ENCODE measurements around the gene GRID1.

GRID1 gene

DNA sequence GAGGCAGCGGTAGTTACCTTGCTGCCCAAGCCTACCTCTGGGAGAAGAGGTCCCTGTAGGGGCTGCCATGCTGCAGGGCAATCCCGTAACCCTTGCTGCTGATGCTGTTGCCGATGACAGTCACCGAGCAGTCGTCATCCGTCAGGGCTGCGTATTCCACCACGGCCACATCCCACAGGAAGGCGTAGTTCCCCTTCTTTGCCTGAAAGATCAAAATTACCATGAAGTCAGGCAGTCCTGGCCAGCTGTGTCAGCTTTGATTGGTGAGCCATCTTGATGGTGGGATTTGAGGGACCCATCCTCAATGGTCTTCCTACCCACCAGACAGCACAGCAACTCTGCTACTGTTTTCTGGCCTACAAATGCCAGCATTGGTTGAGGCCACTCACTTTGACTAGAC, 746.8 kb downstream of the GRID1 start:
- no peak for DNase-seq

DNA sequence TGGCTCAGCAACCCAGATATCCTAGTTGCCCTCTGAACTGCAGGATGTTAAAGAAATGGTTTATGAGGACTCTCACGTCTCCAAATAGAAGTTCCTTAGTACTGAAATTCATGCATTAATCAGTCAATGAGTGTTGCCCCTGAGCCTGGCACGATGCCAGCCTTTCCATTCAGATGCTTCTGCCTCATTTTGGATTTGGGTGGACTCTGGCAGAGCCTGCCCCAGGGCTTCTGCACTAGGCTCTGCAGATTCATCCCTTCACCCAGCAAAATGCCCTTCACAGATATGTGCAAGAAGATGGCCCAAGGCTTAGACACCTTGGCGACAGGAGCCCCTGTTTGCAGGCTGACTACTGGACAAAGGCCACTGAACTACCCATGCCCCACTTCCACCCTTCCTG, 747.8 kb downstream of the GRID1 start:
- DNase-seq, result no peak

DNA sequence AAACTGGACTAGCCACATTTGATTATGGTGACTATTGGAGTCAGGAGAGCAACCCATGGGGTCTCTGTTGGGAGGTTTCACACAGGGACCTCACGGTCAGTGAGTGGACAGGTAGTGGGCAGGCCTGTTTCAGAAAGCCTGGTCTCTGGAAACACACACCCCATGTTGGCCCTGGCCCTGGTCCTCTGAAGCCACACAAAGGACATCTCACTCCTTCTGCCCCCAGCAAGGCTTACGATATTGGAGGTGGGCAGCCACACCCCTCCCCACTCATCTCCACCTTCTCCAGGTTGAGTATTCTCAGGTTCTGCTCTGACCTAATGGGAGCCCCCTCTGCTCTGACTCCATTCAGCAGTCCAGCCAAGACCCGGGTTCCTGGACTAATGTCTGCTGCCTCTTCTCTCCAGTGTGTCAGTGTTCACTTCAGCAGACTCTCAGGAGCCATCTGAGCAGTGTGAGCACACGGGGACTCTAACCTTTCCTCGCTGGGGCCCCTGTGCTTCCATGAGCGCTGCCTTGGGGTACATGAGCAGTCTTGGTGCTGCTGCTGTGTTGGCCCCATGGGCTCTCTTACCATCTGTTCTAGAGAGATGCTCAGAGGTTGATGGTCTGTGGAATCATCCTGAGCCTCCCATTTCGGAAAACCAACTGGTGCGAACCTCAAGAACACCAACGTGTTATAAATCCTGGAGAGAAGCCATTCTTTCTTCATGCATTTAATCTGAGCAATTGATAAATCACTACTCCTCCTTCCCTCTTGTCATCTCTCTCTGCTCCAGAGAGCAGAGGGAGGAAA, 748.6 kb downstream of the GRID1 start:
- no peak for DNase-seq

DNA sequence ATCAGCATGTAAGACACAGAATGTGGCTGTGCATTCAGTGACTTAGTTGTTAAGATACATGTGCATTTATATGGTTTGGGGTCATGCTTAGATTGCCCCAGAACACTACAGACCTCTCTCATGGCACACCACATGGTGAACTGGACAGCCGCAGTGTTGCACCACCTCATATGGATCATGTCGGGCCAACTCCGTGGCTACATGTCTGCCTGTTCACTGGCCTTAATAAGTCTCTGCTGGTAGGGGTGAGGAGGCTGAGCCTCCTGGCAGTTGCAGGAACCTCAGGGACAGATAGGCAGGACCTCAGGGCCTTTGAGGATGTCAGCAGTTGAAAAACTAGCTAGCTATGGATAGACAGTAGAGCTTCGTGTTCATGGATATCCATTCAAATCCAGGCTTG, 751.0 kb downstream of the GRID1 start:
- no peak for DNase-seq

DNA sequence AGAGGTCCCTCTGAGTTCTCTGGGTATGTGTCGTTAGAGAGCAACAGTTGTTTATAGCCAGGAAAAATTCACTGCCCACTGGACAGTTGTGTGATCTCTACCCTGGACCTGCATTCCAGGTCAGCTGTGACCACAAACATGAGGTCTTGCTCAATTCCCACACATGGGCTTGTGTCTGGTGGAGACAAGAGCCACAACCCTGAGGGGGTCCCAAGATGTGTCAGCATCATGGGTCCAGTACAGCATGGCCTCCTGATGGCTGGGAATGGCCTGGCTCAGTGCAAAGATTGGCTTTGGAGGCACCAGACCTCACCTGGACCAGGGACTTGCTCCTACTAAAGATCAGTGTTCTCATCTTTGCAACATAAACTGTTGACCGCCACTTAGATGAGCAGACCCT, 751.6 kb downstream of the GRID1 start:
- no peak for DNase-seq

DNA sequence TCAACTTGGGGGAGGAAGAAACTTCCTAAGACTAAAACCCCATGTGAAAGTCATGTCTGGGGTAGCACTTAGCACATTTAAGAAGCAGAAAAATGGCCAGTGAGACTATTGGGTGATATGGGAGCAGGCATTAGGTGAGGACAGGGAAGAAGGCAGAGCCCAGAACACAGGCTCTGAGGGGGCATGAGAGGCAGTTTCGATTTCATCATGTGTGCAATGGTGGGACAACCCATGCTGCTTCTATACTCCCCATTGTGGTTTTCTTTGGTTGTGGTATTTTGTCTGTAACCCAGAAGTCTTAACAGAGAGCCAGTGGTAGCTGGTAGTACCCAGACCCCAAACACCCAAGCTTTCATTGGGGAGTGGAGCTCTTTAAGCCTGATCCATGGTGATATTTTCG, 752.0 kb downstream of the GRID1 start:
- DNase-seq, result no peak

DNA sequence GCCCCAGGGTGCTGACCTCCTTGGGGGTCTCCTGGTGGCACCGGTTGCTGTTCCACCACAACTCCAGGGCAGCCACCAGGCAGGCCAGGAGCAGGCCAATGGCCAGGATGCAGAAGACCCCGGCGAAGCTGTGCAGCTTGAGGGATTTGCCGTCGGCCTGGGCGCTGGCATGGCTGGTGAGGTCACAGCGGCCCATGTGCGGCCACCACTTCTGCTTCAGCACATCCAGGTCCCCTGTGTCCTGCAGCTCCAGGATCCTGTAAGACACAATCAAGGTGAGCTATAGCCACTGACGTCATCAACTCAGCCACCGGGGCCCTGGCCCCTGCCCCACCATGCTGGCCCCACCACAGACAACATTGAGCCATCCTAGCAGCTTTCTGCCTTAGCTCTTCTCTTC, 753.2 kb downstream of the GRID1 start:
- DNase-seq, result no peak

DNA sequence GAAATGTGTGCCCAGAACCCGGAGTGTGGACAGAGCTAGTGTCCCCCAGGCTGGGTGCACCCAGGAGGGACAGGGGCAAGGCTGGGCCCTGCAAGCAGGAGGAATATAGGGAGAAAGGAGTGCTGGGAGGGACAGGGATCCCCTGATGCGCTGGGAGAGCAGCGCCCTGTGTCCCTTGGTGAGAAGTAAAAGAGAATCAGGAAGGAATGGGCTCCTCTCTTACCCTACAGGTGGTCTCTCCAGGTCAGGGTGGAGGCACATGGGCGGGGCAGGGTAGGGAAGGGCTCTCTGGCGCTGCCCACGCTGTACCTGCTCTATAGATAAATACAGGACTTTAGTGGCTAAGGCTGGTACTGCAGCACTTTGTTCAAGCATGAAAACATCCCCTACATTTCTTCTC, 753.8 kb downstream of the GRID1 start:
- DNase-seq, result peak in 1 of 2 donors; percentile 13

DNA sequence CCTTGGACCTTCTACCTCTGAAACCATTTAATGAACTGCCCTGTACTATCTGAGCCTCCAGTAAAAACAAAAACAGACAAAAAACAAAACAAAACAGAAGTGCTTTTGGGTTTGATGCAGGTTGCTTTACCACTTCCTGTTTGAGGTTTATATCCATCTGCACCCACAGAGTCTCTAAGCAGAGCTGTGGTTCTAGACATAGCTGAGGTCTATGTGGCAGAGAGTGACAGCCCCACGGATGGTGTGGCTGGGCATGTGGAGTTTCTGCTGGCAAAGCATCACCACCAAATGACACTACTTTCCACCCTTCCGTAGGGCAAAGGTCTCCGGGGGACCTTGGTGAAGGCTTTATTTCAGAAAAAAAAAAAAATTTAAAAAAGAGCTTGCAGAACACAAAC, 754.2 kb downstream of the GRID1 start:
- peak in 1 of 2 donors; percentile 11 for DNase-seq

DNA sequence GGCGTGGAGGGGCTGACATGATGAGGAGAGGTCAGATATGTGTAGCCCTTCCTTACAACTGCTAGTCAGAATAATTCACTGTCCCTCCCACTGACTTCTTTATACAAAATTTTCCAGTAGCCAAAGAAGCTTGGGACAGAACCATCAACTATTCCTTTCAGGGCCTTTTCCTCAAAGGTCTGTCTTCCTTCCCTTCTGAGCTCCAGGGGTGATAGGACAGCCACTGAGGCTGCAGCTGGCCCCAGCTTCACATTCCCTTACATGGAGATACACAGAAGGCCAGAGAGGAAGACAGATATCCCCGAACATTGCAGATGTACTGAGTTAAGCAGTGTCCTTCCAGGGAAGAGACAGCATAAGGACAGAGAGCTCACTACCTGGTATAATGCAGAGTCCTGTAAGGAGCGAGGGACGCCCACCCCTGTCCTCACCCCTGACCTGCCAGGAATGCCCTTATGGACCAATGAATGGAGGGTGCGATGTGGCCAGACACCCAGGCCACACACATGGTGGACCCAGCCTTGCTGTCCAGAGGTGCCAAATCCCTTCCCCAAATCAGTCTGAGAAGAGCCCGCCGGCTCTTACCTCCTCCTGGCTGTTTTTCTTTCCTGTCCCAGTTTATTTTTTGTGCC, 754.7 kb downstream of the GRID1 start:
- DNase-seq, result no peak

DNA sequence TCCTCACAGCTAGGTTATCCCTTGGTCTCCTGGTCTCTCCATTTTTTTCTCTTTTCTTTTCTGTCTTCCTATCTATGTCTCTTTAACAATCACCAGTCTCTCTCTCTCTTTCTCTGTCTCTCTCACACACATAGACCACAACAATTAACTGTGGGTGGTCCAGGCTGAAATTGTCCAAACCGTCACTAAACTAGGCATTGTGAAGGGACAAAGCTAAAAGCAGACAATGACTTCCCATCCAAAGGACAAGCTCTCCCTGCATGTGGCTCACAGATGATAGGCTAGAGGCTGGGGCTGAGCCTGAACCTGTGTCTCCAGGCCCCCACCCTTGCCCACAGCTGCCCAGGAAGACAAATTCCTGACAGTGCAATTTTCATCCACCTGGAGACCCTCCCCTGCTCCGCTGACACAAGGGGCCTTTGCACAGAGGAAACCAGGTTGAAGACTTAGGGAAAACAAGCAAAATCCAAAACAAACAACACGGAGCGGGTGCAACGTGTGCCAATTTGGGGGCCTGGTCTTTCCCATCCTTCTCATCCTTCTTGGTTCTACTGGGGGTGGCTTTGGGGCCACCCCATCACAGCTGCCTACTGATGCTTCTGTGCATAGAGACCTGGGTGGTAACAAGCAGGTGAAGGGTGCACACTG, 755.4 kb downstream of the GRID1 start:
- DNase-seq, result no peak

DNA sequence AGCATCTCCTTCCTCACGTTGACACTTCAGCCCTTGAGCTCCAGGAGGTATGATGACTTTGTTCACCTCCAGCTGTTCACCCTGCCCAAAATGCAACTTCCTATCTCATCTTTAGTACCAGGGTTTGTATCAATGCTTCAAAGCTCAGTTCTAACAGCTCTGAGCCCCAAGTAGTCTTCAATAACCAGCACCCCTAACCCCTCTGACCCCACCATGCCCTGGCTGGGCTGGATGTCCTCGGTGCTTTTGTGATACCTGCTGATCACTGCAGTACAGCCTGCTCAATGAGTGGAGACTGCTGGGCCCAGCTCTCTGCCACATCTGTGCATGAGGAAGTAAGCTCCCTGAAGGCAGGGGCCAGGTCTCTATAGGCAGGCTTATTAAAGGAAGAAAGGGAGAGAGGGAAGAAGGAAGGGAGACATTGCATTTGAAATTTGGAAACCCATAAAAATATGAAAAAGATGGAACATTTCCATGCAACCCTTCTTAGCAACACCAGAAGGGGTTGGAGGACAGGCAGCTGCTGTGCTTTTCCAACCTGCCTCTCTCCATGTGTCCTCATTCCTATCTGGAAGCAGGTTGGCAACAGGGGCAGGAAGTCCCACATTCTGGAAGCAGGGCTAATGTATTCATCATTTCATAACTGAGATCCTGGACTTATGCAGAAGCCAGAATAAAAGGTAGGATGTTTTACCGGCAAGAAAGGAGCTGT, 756.1 kb downstream of the GRID1 start:
- DNase-seq, result no peak

DNA sequence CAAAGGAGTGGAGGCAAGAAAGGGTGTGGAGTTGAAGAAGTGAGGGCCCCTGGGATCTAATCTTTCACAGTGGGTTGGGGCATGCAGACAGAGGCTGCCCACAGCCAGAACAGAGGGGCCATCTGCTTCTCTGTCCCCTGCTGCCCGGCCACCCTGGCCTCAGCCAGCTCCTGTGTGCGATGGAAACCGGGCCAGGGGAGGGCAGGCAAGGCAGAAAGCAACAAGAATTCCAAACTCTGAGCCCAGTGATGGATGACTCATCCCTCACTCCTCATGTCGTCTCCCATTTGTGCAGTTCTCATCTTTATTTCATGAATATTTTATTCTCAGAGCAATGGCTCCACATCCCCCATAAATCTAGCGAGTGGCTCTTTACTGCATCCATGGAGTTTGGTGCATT, 757.1 kb downstream of the GRID1 start:
- DNase-seq, result no peak

DNA sequence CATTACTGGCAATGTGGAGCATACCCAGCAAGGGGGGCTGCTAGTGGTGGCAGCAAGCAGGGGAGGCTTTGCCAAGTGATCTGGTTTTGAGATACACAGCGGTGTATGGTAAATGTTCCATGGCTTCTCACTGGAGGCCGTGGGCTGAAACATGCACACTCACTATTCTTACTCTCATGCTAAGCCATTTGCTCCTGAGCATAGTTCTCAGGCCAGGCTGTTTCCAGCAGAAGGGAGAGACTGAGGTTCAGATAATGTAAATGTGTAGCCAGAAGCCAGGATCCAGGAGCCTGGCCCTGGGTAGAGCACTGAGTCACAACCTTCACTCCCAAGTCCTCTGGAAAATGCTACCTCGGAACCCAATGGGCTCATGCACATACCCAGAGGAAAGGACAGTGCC, 757.9 kb downstream of the GRID1 start:
- no peak for DNase-seq

DNA sequence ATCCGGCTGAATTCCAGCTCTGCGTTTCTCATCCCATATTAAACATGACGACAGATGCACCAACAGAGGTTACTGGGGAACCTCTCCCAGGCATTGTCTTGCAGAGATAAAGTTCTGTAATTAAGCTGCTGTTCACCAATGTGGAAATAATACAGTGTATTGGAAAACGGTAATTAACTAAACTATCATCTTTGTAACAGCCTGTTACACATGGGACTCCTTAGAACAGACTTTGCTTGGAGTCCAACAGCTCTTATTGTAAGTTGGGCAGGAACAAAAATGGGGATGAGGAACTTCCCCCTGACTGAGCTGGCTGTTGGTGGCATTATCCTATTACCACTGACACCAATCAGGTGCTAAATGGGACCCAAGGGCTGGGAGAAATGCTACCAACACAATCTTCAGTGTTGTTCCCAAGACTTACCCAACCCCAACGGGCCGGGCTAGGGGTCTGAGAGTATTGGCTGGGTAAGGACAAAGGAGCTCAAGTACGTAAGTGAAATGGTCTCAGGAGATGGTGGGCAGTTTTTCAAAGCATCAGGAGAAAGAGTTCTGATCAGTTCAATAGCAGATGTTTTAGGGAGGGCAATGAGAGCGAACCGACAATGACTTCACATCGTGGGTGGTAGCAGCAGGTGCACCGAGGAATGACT, 759.4 kb downstream of the GRID1 start:
- DNase-seq, result no peak

DNA sequence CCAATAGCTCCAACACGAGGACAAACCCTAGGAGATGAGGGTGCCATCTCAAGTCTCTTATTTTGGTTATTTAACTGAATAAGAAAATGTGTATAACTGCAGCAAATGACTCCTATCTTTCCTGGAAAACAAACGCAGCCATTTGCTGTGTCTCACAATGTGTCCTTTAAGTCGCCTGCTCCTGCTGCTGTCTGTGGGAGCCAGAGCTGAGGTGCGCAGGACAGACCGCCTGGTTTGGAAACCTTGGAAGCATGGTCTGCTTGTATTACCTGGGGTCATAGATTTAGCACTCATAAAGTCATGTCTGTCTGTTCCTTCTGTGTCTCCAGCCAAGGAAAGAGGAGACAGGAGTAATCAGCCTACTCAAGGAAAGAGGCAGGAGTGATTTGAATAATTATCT, 760.2 kb downstream of the GRID1 start:
- DNase-seq, result no peak

DNA sequence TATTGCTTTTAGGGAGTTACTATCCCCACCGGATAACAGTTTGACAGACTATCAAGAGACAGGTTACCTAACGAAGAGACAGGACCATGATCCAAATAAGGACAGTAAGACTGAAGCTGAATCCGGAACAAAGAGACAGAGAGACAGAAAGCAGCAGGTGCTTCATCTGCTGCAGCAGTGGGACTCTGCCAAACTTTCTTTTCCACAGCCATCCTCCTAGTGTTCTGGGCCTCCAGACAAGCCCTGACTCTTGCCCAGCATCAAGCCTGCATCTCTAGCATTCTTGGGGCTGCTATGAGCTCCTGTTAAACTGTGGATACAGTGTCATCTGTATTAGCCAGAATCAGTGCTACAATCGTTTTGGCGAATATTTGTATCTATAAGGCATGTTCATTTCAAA, 761.7 kb downstream of the GRID1 start:
- no peak for DNase-seq

DNA sequence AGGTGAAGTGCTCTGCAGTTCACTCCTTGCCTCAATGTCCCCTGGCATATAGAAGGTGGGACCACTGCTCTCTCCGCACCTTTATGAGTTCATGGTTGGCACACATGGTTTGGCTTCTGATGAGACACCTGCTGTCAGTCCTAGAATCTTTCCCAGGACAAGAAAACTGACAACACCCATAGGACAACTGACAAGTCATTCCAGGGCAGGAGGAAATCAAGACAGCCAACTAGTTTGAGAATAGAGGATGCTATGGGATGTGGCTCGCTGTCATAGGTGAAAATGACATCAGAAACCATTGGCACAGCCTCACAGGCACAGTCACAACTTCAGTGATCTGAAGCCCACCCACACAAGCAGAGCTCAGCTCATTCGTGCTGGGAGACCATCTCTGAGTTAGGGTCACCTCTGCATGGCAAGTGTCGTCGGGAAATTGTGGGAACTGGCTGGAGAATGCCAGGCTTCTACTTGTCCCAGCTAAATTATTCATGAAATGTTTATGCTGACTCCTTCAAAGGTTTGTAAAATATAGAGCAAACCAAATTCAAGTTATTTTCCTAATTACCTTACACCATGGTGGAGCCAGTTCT, 762.4 kb downstream of the GRID1 start:
- no peak for DNase-seq

DNA sequence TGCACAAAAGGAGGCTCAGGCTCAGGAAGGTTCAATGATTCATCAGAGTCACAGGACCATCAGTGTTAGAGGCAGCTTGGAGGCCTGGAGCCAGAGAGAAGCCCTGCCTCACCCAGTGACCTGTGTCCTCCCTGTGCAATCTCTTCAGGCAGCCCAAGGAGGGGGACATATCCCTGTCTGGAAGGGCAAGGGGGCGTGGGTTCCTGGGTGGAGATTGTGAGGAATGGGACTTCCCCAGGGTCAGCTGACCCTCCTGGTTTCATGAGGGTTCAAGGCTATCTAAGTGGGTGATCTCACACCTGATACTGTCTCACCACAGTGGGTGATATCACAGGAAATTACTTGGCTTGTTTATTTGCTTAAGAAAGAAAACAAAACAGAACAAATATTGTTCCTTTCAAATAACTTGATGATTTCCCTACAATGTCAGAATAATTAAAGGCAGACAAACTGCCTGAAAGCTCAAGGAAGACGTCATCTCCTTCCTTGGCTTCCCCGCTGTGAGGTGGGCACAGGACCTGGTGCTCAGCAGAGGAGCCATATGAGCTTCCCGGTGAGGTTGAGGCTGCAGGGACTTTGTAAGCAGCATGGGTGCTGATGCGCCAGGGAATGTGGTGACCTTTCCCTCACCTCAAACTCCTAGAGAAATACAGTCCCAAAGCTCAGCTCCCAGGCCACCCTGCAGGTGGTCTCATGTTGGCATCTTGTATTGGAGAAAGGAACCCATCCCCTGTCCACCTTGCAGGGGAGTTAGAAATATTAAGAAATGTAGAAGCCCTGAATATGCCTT, 763.2 kb downstream of the GRID1 start:
- no peak for DNase-seq

DNA sequence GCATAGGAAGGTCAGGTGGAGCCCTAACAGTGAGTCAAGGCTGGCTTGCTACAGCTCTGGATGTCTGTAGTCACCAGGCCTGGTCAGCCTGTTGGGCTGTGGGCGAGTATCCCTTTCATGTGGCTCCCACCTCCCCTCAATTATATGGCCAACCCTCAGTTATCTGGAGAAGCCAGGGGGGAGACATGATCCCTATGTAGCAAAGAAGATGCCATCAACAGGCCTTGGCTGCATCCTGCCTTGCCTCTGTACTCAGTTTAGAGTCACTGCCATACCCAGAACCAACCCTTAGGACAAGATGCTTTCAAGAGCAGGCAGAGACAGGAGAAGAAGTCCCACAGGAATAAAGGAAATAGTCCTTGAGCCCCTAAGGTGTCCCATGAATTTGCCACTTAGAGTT, 763.9 kb downstream of the GRID1 start:
- no peak for DNase-seq

DNA sequence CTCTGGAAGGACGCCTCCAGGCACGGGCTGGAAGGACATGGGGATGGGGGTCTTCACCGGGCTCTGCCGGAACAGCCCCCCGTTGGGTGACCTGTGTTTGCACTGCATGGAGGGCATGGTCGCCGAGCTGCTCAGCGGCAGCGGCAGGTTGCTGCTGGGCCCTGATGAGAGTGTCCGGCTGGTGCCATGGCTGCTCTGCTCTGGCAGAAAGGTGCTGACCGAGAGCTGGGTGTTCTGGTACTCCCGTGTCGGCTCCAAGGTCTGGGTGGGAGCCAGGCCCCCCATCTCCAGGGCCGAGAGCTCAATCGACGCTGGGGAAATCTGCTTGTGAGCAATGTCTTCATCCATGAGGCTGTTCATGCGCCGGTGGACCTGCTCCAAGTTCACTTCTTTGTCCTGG, 764.3 kb downstream of the GRID1 start:
- no peak for DNase-seq

DNA sequence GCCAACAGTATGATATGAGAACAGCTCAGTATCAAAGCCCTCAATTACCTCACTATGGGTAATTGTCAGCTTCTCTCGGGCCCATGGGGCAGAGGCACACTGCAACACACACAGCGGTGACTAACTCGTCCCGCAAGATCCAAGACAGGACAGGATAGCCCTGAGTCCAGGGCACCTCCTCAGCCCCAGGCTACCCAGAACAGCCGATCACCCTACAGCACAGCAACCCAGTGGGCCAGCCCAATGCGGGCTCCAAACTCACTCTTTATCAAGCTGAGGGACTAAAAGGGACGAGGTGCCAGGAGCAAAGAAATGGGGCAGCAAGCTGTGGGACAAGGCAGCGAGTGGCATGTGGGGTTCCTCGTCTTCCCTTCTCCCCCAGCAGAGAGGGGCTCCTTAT, 765.1 kb downstream of the GRID1 start:
- no peak for DNase-seq
